GM19035 (cell line): ENCODE results near the gene MYBPHL.

ENCODE experiments used
- ATAC-seq: cut with Tn5 transposase; IDR thresholded peaks from one replicate; pipeline ENCODE4 v1.9.1; 2021; ENCODE audit not compliant: unreplicated experiment

The MYBPHL gene

GRCh38 chr1:109281680-109282496, 24.9 kb downstream of the MYBPHL start:
- no peak for ATAC-seq

- ATAC-seq: no peak
Observed at GRCh38 chr1:109280862-109281261, 25.9 kb downstream of the MYBPHL start.

- ATAC-seq: no peak
Observed at GRCh38 chr1:109279615-109280278, 27.1 kb downstream of the MYBPHL start.

GRCh38 chr1:109277434-109278204, 29.2 kb downstream of the MYBPHL start:
- peak; percentile 66 for ATAC-seq

GRCh38 chr1:109275706-109276345, 31.0 kb downstream of the MYBPHL start:
- no peak for ATAC-seq

GRCh38 chr1:109274533-109275476, 32.0 kb downstream of the MYBPHL start:
- no peak for ATAC-seq

- ATAC-seq: no peak
Observed at GRCh38 chr1:109273570-109274288, 33.1 kb downstream of the MYBPHL start.

GRCh38 chr1:109272831-109273547, 33.8 kb downstream of the MYBPHL start:
- no peak for ATAC-seq

GRCh38 chr1:109272021-109272799, 34.6 kb downstream of the MYBPHL start:
- no peak for ATAC-seq

- no peak for ATAC-seq
Observed at GRCh38 chr1:109271458-109271857, 35.4 kb downstream of the MYBPHL start.

- ATAC-seq: no peak
Observed at GRCh38 chr1:109270623-109271317, 36.0 kb downstream of the MYBPHL start.

- ATAC-seq: no peak
Observed at GRCh38 chr1:109269981-109270622, 36.7 kb downstream of the MYBPHL start.

- no peak for ATAC-seq
Observed at GRCh38 chr1:109269212-109269980, 37.4 kb downstream of the MYBPHL start.

- no peak for ATAC-seq
Observed at GRCh38 chr1:109268431-109269211, 38.2 kb downstream of the MYBPHL start.

GRCh38 chr1:109267743-109268300, 39.0 kb downstream of the MYBPHL start:
- ATAC-seq: no peak
